GM12874 (cell line): ENCODE measurements around the gene CDK5RAP3.

Source experiments
- TF ChIP-seq, protein P1 (sequence below): IDR thresholded peaks from 2 replicates; pipeline ENCODE4 v1.5.1; 2011; ENCODE audit warnings: low read depth, mild to moderate bottlenecking, control low read depth, low read length, moderate library complexity; ENCODE audit not compliant: insufficient read depth

CDK5RAP3 gene

DNA sequence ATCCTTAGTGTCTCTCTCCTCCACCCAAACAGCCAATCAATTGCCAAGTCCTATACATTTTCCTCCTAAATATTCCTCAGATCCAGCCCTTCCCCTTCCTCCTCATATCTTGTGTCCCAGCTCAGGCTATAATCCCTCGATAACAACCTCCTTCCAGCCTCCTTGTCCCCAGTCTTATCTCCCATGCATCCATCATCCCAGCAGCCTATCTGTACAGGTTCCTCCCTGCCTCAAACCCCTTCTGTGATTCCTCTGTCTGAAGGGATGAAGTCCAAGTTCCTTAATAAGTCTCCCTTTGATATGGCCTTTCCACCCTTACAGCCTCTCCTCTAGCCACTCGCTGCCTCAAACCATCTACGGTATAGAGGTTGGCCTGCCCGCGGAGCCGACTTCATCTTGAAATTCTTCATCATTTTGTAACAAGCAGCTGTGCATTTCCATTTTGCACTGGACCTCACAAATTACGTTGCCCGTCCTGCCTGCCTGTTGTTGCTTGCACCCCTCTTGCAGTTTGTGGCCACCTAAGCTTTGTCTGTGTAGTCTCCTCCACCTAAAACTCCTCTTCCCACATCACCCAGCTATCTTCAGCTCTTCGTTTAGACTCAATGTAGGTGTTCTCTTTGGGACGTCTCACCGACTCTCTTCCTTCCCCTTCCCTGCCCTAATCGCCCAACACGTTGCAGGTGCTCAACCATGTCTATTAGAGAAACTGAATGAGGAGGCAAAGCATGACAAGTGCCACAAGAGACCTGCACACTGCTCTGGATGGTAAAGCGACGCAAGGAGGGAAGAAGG lies 786 bp upstream of the CDK5RAP3 start:
- TF ChIP-seq, protein P1, sequence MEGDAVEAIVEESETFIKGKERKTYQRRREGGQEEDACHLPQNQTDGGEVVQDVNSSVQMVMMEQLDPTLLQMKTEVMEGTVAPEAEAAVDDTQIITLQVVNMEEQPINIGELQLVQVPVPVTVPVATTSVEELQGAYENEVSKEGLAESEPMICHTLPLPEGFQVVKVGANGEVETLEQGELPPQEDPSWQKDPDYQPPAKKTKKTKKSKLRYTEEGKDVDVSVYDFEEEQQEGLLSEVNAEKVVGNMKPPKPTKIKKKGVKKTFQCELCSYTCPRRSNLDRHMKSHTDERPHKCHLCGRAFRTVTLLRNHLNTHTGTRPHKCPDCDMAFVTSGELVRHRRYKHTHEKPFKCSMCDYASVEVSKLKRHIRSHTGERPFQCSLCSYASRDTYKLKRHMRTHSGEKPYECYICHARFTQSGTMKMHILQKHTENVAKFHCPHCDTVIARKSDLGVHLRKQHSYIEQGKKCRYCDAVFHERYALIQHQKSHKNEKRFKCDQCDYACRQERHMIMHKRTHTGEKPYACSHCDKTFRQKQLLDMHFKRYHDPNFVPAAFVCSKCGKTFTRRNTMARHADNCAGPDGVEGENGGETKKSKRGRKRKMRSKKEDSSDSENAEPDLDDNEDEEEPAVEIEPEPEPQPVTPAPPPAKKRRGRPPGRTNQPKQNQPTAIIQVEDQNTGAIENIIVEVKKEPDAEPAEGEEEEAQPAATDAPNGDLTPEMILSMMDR = no peak

DNA sequence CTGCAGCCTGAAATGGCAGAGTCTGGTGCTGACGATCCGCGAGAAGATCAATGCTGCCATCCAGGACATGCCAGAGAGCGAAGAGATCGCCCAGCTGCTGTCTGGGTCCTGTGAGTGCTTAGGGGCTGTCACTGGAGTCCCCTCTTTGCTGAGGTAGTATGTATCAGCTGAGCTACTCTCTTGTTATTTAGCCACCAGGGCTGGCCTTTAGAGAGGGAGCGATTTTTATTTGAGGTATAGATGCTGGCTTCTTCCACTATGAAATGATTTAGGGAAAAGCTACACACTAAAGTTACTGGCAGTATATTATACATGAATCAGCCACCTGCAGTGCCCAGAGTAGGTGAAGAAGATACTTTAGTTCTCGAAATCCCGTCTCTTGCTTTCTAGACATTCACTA lies 2.6 kb downstream of the CDK5RAP3 start:
- TF ChIP-seq, protein P1 = no peak

DNA sequence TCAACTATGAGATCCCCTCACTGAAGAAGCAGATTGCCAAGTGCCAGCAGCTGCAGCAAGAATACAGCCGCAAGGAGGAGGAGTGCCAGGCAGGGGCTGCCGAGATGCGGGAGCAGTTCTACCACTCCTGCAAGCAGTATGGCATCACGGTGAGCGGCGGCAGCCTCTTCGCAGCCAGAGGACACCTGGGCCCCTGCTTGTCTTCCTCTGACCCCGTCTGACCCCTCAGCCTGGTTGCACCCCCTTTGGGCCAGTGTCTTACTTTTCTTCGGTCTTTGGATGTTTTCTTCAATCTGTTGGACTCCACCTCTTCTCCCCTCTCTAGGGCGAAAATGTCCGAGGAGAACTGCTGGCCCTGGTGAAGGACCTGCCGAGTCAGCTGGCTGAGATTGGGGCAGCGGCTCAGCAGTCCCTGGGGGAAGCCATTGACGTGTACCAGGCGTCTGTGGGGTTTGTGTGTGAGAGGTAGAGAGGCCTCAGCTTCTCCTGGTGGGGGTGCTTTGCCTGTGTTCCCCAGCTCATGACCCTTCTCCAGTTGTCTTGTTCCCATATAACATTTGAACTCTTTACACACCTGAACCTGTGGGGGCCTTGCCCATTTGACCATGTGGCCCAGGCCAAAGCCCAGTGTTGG lies 4.4 kb downstream of the CDK5RAP3 start:
- TF ChIP-seq, protein P1 = no peak

DNA sequence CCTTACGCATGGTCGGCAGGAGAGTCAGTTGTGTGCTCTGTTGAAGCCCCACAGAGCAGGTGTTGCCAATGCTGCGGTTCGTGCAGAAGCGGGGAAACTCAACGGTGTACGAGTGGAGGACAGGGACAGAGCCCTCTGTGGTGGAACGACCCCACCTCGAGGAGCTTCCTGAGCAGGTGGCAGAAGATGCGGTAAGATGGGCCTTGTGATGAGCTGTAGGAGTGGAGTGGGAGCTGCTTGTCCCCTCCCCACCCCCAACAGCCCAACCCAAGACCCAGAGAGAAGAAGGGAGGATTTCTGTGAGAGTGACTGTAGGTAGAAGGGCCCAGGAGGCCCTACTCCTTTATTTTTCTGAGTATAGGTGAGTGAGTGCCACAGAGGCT lies 4.9 kb downstream of the CDK5RAP3 start:
- TF ChIP-seq, protein P1 = no peak

DNA sequence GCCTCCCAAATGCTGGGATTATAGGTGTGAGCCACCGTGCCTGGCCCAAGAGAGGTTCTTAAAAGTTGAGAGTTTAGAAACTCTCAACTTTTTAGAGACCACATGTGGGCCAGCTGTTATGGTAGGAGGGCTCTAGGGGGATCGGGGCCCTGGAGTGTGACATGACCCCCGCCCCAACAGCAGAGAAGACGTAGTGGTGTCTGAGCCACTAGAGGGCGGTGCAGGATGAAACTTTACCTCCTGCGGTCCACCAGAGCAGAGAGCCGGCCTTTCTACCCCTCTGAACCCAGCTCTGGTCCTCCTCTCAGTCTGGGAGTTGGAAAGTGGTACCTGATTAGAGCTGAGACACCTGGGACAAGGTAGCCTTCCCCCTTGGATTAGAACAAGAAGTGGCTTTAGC lies 7.4 kb downstream of the CDK5RAP3 start:
- TF ChIP-seq, protein P1 = peak; percentile 85

DNA sequence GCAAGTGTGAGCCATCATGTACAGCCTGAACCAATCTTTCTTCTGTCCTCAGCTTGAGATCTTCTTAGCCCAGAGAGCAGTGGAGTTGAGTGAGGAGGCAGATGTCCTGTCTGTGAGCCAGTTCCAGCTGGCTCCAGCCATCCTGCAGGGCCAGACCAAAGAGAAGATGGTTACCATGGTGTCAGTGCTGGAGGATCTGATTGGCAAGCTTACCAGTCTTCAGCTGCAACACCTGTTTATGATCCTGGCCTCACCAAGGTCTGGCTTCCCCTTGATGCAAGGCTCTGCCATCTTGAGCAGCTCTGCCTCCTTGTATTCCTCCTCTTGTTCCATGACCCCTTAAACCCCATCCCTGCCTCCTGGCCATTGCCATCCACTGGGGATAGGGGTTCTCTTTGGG lies 9.6 kb downstream of the CDK5RAP3 start:
- TF ChIP-seq, protein P1 = no peak

DNA sequence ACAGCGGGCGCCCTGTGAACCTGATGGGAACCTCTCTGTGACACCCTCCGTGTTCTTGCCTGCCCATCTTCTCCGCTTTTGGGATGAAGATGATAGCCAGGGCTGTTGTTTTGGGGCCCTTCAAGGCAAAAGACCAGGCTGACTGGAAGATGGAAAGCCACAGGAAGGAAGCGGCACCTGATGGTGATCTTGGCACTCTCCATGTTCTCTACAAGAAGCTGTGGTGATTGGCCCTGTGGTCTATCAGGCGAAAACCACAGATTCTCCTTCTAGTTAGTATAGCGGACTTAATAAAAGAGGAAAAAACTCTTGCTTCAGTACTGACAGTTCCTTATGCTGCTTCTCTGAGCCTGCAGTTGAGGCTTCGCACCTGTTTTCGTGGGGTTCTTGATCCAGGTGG lies 10.5 kb downstream of the CDK5RAP3 start:
- TF ChIP-seq, protein P1 = no peak
